Measurements from ENCODE around the gene SELENOV. TPM values are rescaled to one million over a fixed set of nuclear protein-coding genes. Genes with fewer than 3 reads are reported as not detected.

Gene SELENOV, protein sequence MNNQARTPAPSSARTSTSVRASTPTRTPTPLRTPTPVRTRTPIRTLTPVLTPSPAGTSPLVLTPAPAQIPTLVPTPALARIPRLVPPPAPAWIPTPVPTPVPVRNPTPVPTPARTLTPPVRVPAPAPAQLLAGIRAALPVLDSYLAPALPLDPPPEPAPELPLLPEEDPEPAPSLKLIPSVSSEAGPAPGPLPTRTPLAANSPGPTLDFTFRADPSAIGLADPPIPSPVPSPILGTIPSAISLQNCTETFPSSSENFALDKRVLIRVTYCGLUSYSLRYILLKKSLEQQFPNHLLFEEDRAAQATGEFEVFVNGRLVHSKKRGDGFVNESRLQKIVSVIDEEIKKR
- not detected in 2 replicates for total RNA-seq

DNA sequence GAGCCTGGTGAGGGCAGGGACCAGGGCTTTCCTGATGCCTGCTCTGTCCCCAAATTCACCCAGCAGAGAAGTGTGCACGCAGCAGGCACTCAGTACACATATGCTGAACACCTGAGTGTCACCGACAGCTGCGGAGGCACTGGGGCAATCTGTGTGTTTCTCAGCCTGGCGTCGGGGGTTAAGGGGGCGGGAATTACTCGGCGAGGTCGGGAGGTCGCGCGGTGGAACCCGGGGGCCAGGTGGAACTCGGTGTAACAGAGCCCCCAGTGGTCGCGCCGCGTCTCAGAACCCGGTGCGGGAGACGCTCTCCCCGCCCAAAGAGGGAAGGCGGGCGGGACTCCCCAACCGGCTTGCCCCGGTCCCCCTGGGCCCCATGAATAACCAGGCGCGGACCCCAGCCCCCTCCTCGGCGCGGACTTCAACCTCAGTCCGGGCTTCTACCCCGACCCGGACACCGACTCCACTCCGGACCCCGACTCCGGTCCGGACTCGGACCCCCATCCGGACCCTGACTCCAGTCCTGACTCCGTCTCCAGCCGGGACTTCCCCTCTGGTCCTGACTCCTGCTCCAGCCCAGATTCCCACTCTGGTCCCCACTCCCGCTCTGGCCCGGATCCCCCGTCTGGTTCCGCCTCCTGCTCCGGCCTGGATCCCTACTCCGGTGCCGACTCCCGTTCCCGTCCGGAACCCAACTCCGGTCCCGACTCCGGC lies at the start of gene SELENOV:
SELENOV (plus strand) TSS at position 300 of the 711 bp plus-strand sequence; CDS start at position 374, 74 bp downstream.

DNA sequence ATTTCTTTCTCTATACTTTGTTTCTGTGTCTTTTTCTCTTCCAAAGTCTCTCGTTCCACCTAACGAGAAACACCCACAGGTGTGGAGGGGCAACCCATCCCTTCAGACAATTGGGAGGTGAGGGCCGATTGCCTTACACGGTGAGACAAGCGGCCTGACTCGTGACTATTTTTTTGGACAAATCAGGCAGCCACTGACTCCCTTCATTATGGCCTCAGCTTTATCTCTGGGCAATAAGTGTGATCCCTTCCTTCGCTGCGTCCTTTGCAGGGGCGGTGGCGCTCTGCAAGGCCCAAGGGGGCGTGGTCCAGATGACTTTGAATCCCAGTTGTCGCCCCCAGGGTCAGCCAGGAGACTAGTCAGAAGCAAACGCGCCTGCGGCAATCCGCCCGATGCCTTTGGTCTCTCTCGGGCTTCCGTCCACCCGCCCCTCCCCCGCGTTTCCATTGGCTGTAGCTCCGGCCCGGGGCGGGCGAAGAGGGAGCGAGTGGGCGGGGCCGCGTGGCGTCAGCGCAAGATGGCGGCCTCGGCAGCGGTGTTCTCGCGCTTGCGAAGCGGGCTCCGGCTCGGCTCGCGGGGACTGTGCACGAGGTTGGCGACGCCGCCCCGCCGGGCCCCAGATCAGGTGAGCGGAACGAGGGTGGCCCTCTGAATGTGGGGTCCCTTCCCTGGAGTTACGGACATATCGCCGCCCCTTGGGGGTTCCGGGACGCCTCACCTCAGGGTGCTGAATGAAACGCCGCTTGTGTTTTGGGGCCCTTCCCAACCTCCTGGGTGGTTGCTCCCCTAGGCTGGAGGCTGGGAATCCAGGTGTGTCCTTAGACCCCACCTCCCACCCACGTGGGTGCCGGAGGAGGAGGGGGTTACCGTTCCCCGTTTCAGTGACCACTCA lies 34.4 kb upstream of the SELENOV start, which contains the start of gene TIMM50:
TIMM50 (plus strand) TSS at position 502 of the 892 bp plus-strand sequence; CDS start at position 518, 16 bp downstream.

DNA sequence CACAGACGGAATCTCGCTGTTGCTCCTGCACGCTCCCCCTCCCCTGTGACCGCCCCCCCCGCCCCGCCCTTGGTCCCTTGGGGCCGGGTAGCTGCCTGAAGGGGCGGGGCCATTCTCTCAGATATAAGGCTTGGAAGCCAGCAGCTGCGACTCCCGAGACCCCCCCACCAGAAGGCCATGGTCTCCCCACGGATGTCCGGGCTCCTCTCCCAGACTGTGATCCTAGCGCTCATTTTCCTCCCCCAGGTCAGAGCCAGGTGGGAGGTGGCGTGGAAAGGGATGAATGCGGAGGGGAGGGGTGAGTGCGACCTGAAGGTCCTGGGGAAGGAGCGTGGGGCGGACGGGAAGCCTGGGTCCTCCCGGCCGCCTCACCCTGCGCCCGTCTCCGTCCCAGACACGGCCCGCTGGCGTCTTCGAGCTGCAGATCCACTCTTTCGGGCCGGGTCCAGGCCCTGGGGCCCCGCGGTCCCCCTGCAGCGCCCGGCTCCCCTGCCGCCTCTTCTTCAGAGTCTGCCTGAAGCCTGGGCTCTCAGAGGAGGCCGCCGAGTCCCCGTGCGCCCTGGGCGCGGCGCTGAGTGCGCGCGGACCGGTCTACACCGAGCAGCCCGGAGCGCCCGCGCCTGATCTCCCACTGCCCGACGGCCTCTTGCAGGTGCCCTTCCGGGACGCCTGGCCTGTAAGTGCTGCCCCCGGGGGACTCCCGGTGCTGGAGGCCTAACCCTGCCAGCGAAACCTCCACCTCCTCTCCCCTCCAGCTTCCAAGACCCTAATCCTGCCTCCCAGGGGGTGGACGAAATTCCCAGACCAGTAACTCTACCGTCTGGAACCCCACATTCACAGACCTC lies 15.9 kb upstream of the SELENOV start, which contains the start of gene DLL3:
DLL3 (plus strand) TSS at position 150 of the 845 bp plus-strand sequence; CDS start at position 178, 28 bp downstream.

DNA sequence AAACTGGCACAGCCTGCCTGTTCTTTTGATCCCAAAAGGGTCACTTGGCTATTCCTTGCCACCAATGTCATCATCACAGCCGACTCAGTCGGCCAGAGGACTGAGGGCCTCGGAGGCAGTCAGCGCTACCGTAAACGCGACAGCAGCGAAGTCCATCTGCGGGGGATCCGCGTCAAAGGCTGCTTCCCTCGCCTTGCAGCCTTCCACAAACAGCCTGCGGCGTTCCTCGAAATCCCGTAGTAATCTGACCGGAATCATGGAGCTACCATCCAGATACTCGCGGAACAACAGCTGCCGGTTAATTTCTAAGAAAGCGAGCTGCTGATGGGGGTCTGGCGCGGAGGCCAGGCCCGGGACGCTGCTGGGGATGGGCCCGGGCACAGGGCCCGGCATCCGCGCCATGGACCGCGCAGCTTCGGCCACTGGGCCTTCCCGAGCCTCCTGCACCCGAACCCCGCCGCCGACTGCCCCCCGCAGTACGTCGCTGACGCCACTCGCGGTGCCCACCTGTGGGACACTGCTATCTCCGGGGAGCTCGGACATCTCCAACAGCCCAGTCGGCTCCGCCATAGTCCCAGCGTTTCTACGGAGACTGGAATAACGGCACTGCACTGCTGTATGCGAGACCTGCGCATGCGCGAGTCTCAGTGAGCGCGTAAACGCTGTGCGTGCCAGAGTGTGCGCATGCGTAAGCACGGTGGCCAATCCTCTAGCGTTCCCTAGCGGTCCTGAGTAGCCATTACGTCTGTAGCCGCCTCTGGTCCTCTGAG lies 17.5 kb downstream of the SELENOV start, which contains the start of gene EID2B:
EID2B (minus strand) TSS at position 620 of the 770 bp plus-strand sequence; CDS start at position 570, 50 bp downstream.

DNA sequence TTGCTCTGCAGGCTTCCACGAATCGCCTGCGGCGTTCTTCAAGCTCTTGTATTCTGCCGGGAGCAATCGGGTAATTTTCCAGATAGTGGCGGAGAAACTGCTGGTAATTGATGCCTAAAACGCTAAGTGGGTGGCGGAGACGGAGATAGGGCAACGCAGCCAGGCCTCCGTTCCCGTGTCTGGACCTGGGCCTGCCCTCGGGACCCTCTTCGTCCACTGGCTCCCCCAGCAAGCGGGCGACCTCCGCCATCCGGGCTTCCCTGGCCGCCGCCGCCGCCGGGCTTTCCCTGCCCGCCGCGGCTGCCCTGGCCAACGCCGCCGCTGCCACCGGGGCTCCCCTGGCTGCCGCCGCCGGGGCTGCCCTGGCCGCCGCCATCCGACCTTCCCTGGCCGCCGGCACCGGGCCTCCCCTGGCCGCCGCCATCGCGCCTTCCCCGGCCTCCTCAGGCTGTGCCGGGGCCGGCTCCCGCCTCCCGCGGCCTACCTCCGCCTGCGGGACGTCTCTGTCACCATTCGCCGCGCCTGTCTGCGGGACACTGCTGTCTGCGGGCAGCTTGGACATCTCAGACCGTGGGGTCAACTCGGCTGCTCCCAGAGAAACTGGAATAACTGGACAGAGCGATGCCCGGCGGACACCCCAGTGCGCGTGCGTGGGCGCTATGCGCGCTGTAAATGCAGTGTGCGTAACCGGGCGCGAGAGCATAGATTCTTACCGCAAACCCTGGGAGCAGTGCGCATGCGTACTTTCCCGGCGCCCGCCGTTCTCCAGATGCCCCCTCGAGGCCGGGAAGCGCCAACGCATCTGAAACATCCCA lies 24.8 kb downstream of the SELENOV start, which contains the start of gene EID2:
EID2 (minus strand) TSS at position 644 of the 815 bp plus-strand sequence; CDS start at position 562, 82 bp downstream.

Other genes starting within 250 kb of the SELENOV start
- not detected in 2 replicates for gene IFNL2, start 246.7 kb upstream of the SELENOV start, total RNA-seq
- gene IFNL1, start 218.7 kb upstream of the SELENOV start, total RNA-seq = not detected in 2 replicates
- 0.24 and 0.43 TPM in 2 replicates for gene LRFN1, start 194.3 kb upstream of the SELENOV start, total RNA-seq
- not detected in 2 replicates for gene GMFG, start 179.1 kb upstream of the SELENOV start, total RNA-seq
- gene SAMD4B, start 172.7 kb upstream of the SELENOV start, total RNA-seq = 31.5 and 37.6 TPM in 2 replicates
- 11.1 and 23.6 TPM in 2 replicates for gene PAF1, start 124.0 kb upstream of the SELENOV start, total RNA-seq
- 9.8 and 10.4 TPM in 2 replicates for gene MED29, start 123.8 kb upstream of the SELENOV start, total RNA-seq
- gene ZFP36, start 108.3 kb upstream of the SELENOV start, total RNA-seq = 5.8 TPM in 2 replicates
- 3.6 and 8.2 TPM in 2 replicates for gene PLEKHG2, start 102.5 kb upstream of the SELENOV start, total RNA-seq
- 72.5 and 139 TPM in 2 replicates for gene RPS16, start 79.2 kb upstream of the SELENOV start, total RNA-seq
- gene SUPT5H, start 69.6 kb upstream of the SELENOV start, total RNA-seq = 28.1 and 48.0 TPM in 2 replicates
- 100 and 120 TPM in 2 replicates for gene TIMM50, start 34.3 kb upstream of the SELENOV start, total RNA-seq
- 0.64 and 0.72 TPM in 2 replicates for gene DLL3, start 16.2 kb upstream of the SELENOV start, total RNA-seq
- 1.1 and 1.2 TPM in 2 replicates for gene EID2B, start 17.7 kb downstream of the SELENOV start, total RNA-seq
- gene EID2, start 25.0 kb downstream of the SELENOV start, total RNA-seq = 4.5 and 5.1 TPM in 2 replicates
- not detected in 2 replicates for gene LGALS13, start 87.4 kb downstream of the SELENOV start, total RNA-seq
- not detected in 2 replicates for gene LGALS16, start 140.8 kb downstream of the SELENOV start, total RNA-seq
- gene LGALS14, start 189.3 kb downstream of the SELENOV start, total RNA-seq = not detected in 2 replicates
- gene CLC, start 222.9 kb downstream of the SELENOV start, total RNA-seq = not detected in 2 replicates